Astrocyte (in vitro differentiated cells and primary cell): ENCODE results near the gene OSBP2. TPM values are rescaled to one million over a fixed set of nuclear protein-coding genes. Genes with fewer than 3 reads are reported as not detected.

ENCODE experiments used
- DNase-seq: peaks from one replicate; pipeline ENCODE4 v3.0.0-alpha.2; 2010; ENCODE audit warnings: low read depth
- FAIRE-seq: peaks from 2 replicates; lab custom pipeline; 2011; peaks lifted over from hg19 to GRCh38; lab: Jason Lieb, UNC
- H2AFZ ChIP-seq: 2 replicates; pipeline ENCODE4 v1.6.0; 2012; ENCODE audit warnings: low read depth, low read length, inconsistent platforms
- H3K27ac ChIP-seq: 2 replicates; pipeline ENCODE4 v1.5.1; 2011; ENCODE audit warnings: low read depth, low read length, inconsistent platforms
- H3K27me3 ChIP-seq: 2 replicates; pipeline ENCODE4 v1.6.0; 2011; ENCODE audit warnings: low read length, inconsistent platforms; ENCODE audit not compliant: insufficient read depth
- H3K36me3 ChIP-seq: 2 replicates; pipeline ENCODE4 v1.5.1; 2011; ENCODE audit warnings: low read length, inconsistent platforms; ENCODE audit not compliant: insufficient read depth
- H3K4me1 ChIP-seq: 2 replicates; pipeline ENCODE4 v1.5.1; 2011; ENCODE audit warnings: low read length, inconsistent platforms; ENCODE audit not compliant: insufficient read depth
- H3K4me2 ChIP-seq: 2 replicates; pipeline ENCODE4 v1.6.0; 2012; ENCODE audit warnings: low read length, inconsistent platforms
- H3K4me3 ChIP-seq: 2 replicates; pipeline ENCODE4 v1.5.1; 2011; ENCODE audit warnings: low read depth, mild to moderate bottlenecking, low read length, inconsistent platforms; ENCODE audit not compliant: insufficient read depth
- H3K79me2 ChIP-seq: 2 replicates; pipeline ENCODE4 v1.6.0; 2012; ENCODE audit warnings: mild to moderate bottlenecking, low read length, inconsistent platforms; ENCODE audit not compliant: insufficient read depth
- H3K9ac ChIP-seq: 2 replicates; pipeline ENCODE4 v1.6.0; 2012; ENCODE audit warnings: mild to moderate bottlenecking, low read length, inconsistent platforms
- H3K9me3 ChIP-seq: 2 replicates; pipeline ENCODE4 v1.5.1; 2012; ENCODE audit warnings: low read depth, mild to moderate bottlenecking, low read length, inconsistent platforms; ENCODE audit not compliant: insufficient read depth
- H4K20me1 ChIP-seq: 2 replicates; pipeline ENCODE4 v1.6.0; 2012; ENCODE audit warnings: low read length, inconsistent platforms; ENCODE audit not compliant: insufficient read depth
- H3K27ac Mint-ChIP-seq: one replicate; pipeline ENCODE4 v1.8.0; 2021; ENCODE audit warnings: mild to moderate bottlenecking, mixed read lengths; ENCODE audit not compliant: unreplicated experiment
- H3K27me3 Mint-ChIP-seq: one replicate; pipeline ENCODE4 v1.8.0; 2021; ENCODE audit warnings: low read depth, mixed read lengths; ENCODE audit not compliant: unreplicated experiment
- H3K36me3 Mint-ChIP-seq: one replicate; pipeline ENCODE4 v1.8.0; 2021; ENCODE audit warnings: low read depth, mixed read lengths; ENCODE audit not compliant: unreplicated experiment
- H3K4me1 Mint-ChIP-seq: one replicate; pipeline ENCODE4 v1.8.0; 2021; ENCODE audit warnings: low read depth, mixed read lengths; ENCODE audit not compliant: unreplicated experiment
- H3K4me3 Mint-ChIP-seq: one replicate; pipeline ENCODE4 v1.8.0; 2021; ENCODE audit warnings: mild to moderate bottlenecking, moderate library complexity, mixed read lengths; ENCODE audit not compliant: unreplicated experiment
- H3K9me3 Mint-ChIP-seq: one replicate; pipeline ENCODE4 v1.8.0; 2021; ENCODE audit warnings: mild to moderate bottlenecking, mixed read lengths; ENCODE audit not compliant: unreplicated experiment
- EZH2 ChIP-seq: IDR thresholded peaks from 2 replicates; pipeline ENCODE4 v1.6.1; 2012; ENCODE audit warnings: mild to moderate bottlenecking, low read length, inconsistent platforms; ENCODE audit not compliant: insufficient read depth
- total RNA-seq: library from RNA; stranded (reverse); gene quantifications from 2 replicates; pipeline ENCODE4 v1.2.1, GENCODE V29; 2021
- TF ChIP-seq, protein P1 (sequence below): IDR thresholded peaks from 2 replicates; pipeline ENCODE4 v1.5.1; 2011; ENCODE audit warnings: low read depth, mild to moderate bottlenecking, inconsistent platforms, low read length, moderate library complexity; ENCODE audit not compliant: insufficient read depth

Gene OSBP2
- total RNA-seq, 1 donor from 2014 or later: 0.48 TPM

DNA sequence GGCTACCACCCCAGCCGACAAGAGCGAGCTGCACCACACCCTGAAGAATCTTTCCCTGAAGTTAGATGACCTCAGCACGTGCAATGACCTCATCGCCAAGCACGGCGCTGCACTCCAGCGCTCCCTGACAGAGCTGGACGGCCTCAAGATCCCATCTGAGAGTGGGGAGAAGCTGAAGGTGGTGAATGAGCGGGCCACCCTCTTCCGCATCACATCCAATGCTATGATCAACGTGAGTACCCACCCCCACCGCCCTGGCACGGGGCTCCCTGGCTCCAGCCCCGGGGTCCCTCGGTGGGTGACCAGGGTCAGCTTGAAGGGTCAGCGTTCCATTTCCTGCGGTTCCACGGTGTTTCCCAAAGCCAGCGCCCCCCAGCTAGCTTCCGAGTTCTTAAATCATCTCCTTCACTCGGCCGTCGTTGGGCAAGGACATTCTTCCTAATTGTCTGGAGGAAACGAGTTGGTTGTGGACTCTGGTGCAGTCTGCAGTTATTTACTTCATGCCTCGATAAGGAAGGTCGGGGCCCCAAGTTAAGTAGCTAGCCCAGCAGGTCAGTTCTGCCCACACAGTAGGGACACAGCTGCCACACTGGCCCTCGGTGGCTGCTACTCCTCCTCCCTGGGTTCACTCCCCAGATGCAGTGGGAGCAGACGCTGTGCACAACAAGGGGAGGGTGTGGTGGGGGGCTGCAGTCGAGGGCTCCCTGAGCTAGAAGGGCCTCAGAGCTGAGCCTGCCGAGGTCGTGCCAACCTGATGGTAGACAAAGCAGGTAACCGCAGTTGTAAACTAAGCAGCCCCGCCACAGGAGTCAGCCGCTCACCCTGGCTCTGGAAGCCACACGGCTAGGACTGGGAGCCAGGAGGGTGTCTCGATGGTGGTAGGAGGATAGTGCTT is 176.0 kb downstream of the OSBP2 start:
- DNase-seq (no peak), FAIRE-seq (no peak)
- Mint-ChIP-seq H3K4me3 (no peak overlapping the region), H3K27ac (no peak overlapping the region), H3K4me1 (peaks cover 9% of the 10 kb centered on the region), H3K36me3 (no peaks in the 10 kb centered on the region), H3K27me3 (peaks cover 24% of the 10 kb centered on the region), H3K9me3 (no peaks in the 10 kb centered on the region)
- H3K27ac ChIP-seq: no peak overlapping the region
- no peaks in the 10 kb centered on the region for H3K9me3 ChIP-seq
- H3K79me2 ChIP-seq: no peaks in the 10 kb centered on the region
- H3K4me1 ChIP-seq: peaks cover 5% of the 10 kb centered on the region
- no peaks in the 10 kb centered on the region for H3K36me3 ChIP-seq
- H3K4me3 ChIP-seq: no peak overlapping the region
- no peaks in the 10 kb centered on the region for H4K20me1 ChIP-seq
- no peaks in the 10 kb centered on the region for H3K27me3 ChIP-seq
- no peak overlapping the region for H2AFZ ChIP-seq
- H3K9ac ChIP-seq: no peak overlapping the region
- TF ChIP-seq, protein P1, sequence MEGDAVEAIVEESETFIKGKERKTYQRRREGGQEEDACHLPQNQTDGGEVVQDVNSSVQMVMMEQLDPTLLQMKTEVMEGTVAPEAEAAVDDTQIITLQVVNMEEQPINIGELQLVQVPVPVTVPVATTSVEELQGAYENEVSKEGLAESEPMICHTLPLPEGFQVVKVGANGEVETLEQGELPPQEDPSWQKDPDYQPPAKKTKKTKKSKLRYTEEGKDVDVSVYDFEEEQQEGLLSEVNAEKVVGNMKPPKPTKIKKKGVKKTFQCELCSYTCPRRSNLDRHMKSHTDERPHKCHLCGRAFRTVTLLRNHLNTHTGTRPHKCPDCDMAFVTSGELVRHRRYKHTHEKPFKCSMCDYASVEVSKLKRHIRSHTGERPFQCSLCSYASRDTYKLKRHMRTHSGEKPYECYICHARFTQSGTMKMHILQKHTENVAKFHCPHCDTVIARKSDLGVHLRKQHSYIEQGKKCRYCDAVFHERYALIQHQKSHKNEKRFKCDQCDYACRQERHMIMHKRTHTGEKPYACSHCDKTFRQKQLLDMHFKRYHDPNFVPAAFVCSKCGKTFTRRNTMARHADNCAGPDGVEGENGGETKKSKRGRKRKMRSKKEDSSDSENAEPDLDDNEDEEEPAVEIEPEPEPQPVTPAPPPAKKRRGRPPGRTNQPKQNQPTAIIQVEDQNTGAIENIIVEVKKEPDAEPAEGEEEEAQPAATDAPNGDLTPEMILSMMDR: no peak
- TF ChIP-seq EZH2: no peak
- no peak overlapping the region for H3K4me2 ChIP-seq

DNA sequence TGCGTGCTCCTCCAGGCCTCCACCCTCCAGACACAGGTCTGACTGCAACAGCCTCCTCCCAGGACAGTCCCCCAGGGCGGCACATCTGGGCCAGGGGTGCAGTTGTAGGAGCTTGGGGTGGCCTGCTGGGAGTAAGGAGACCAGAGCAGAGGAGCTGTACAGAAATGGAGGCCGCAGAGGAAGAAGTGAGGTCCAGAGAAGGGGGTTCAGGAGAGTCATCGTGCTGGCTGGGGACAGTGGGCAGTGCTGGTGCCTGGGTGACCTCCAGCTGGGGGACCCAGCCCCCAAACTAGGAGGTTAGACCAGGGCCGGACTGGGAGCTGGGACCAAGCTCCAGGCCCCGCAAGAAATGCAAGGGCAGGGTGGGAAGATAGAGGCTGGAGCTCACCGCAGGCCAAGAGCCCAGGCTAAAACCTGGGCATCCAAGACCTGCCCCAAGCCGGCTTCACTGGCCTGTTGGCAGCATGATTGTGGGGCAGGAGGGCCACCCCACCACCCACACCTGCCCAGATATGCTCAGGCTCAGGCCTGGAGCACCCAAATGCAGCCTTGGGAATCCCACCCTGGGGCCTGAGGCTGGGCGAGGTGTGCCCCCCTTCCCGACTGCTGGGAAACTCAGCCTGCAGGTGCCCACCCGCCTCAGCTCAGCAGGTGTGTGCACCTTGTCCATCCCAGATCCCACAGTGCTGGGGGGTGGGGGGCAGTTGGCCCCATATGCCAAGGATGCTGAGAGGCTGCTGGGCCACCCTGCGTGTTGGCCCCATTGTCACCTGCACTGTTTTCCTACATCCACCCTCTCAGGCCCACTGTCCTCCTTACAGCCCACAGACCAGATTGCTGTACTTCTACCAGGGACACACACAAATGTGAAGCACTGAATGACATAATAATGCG is 177.0 kb downstream of the OSBP2 start:
- H3K27me3 Mint-ChIP-seq: peaks cover 25% of the 10 kb centered on the region
- H3K27ac Mint-ChIP-seq: no peak overlapping the region
- no peaks in the 10 kb centered on the region for H3K36me3 Mint-ChIP-seq
- Histone ChIP-seq H3K4me2 (no peak overlapping the region), H3K36me3 (no peaks in the 10 kb centered on the region), H3K27me3 (no peaks in the 10 kb centered on the region), H4K20me1 (no peaks in the 10 kb centered on the region), H2AFZ (no peak overlapping the region), H3K79me2 (no peaks in the 10 kb centered on the region), H3K4me3 (no peak overlapping the region), H3K4me1 (peaks cover 5% of the 10 kb centered on the region), H3K9ac (no peak overlapping the region), H3K9me3 (no peaks in the 10 kb centered on the region), H3K27ac (no peak overlapping the region)
- FAIRE-seq: no peak
- no peak overlapping the region for H3K4me3 Mint-ChIP-seq
- no peak for DNase-seq
- TF ChIP-seq, protein P1: no peak
- no peak for TF ChIP-seq EZH2
- no peaks in the 10 kb centered on the region for H3K9me3 Mint-ChIP-seq
- H3K4me1 Mint-ChIP-seq: peaks cover 9% of the 10 kb centered on the region
